Measurements from ENCODE around the gene TMEM209. TPM values are rescaled to one million over a fixed set of nuclear protein-coding genes. Genes with fewer than 3 reads are reported as not detected.
"Not testable (repeated sequence)": the region's sequence is repeated elsewhere in the genome, so short reads cannot be mapped to it uniquely, and the experiment has no call there.

TMEM209 gene
- polyA plus RNA-seq, 2 of the 4 experiments (the other 2 are of a cell fraction): 12.8 to 36.6 TPM

- ChIA-PET CTCF (no interaction called here), POLR2A (interaction anchor here (1.9 kb wide), 1 partner anchor 24 kb away, joined by 6 read pairs; the partner anchor contains the start of gene TMEM209)
- FAIRE-seq: no peak
- no peak for ATAC-seq
- Histone ChIP-seq H3K9me3 (no peaks in the 10 kb centered on the region), H3K4me1 (no peaks in the 10 kb centered on the region), H3K4me3 (no peak overlapping the region), H3K27ac (no peak overlapping the region), H3K4me2 (no peak overlapping the region)
- DNase-seq (ENCODE audit: low read depth in 1 of 2, low spot score in 1 of 2): no peak
- 75% methylated on average over 7 of the region's 7 CpGs for WGBS (ENCODE audit: missing lambda C conversion rate)
- TF ChIP-seq SREBF2 (IDR thresholded peaks at IDR 0.05) (no peak), POLR2AphosphoS2 (conservative IDR thresholded peaks at IDR 0.05; ENCODE audit: low read length) (no peak), ELK1 (IDR thresholded peaks at IDR 0.05; ENCODE audit: low read depth, low read length) (no peak), KDM5A (IDR thresholded peaks at IDR 0.05) (no peak)
These were observed 23.8 kb upstream of the TMEM209 start for GRCh38 chr7:130228840-130229502.

GRCh38 chr7:130227883-130228575 lies 22.8 kb upstream of the TMEM209 start:
- ATAC-seq (no peak), DNase-seq (ENCODE audit: low read depth in 1 of 2, low spot score in 1 of 2) (no peak), FAIRE-seq (no peak)
- H3K4me2 ChIP-seq: no peak overlapping the region
- H3K4me3 ChIP-seq: no peak overlapping the region
- 89% methylated on average over 1 of the region's 1 CpG for WGBS (ENCODE audit: missing lambda C conversion rate)
- CTCF ChIA-PET: no interaction called here
- POLR2A ChIA-PET: interaction anchor here (1.9 kb wide), 1 partner anchor 23 kb away, joined by 6 read pairs; the partner anchor contains the start of gene TMEM209
- H3K4me1 ChIP-seq: no peaks in the 10 kb centered on the region
- TF ChIP-seq ZNF302 (CRISPR knock-in tag; IDR thresholded peaks at IDR 0.05) (no peak), TP53 (CRISPR knock-in tag; IDR thresholded peaks at IDR 0.05) (no peak), ZFP36 (IDR thresholded peaks at IDR 0.05; ENCODE audit: borderline replicate concordance, partially characterized antibody) (no peak), EHF (CRISPR knock-in tag; IDR thresholded peaks at IDR 0.05) (no peak)
- no peak overlapping the region for H3K27ac ChIP-seq
- no peaks in the 10 kb centered on the region for H3K9me3 ChIP-seq

- no peak overlapping the region for H3K27ac ChIP-seq
- DNase-seq (ENCODE audit: low read depth in 1 of 2, low spot score in 1 of 2): no peak
- H3K4me1 ChIP-seq: no peaks in the 10 kb centered on the region
- ATAC-seq: no peak
- ChIA-PET CTCF (interaction anchor here (0.7 kb wide), 1 partner anchor 16 kb away, joined by 3 read pairs; no protein-coding TSS in a partner anchor), POLR2A (no interaction called here)
- WGBS (ENCODE audit: missing lambda C conversion rate): 73% methylated on average over 1 of the region's 1 CpG
- TF ChIP-seq MAFK (IDR thresholded peaks at IDR 0.05; ENCODE audit: partially characterized antibody) (peak; percentile 5), EHF (CRISPR knock-in tag; IDR thresholded peaks at IDR 0.05) (no peak)
- no peaks in the 10 kb centered on the region for H3K9me3 ChIP-seq
- no peak for FAIRE-seq
- H3K4me3 ChIP-seq: no peak overlapping the region
- no peak overlapping the region for H3K4me2 ChIP-seq
These were observed 21.1 kb upstream of the TMEM209 start for GRCh38 chr7:130226333-130226732.

- 26% methylated on average over 3 of the region's 3 CpGs for WGBS (ENCODE audit: missing lambda C conversion rate)
- H3K4me1 ChIP-seq; FAIRE-seq; ATAC-seq; H3K27ac ChIP-seq; CTCF ChIA-PET; H3K4me3 ChIP-seq; DNase-seq (ENCODE audit: low read depth in 1 of 2, low spot score in 1 of 2); H3K9me3 ChIP-seq; H3K4me2 ChIP-seq: not testable (repeated sequence)
- POLR2A ChIA-PET: interaction anchor here (0.7 kb wide), 1 partner anchor 12 kb away, joined by 3 read pairs; no protein-coding TSS in a partner anchor
These were observed 19.7 kb upstream of the TMEM209 start for GRCh38 chr7:130224923-130225322.

- ChIA-PET POLR2A (no interaction called here), CTCF (no interaction called here)
- FAIRE-seq (no peak), ATAC-seq (no peak), DNase-seq (ENCODE audit: low read depth in 1 of 2, low spot score in 1 of 2) (no peak)
- H3K4me1 ChIP-seq: no peaks in the 10 kb centered on the region
- no peaks in the 10 kb centered on the region for H3K9me3 ChIP-seq
- no peak overlapping the region for H3K4me2 ChIP-seq
- no peak overlapping the region for H3K4me3 ChIP-seq
- TF ChIP-seq RAD21 (conservative IDR thresholded peaks at IDR 0.05 in 1 of 2, IDR thresholded peaks at IDR 0.05 in 1 of 2): no peak
- TF ChIP-seq POLR2AphosphoS2 (conservative IDR thresholded peaks at IDR 0.05; ENCODE audit: low read length): no peak
- no peak for TF ChIP-seq CEBPB (IDR thresholded peaks at IDR 0.05)
- TF ChIP-seq RFX5 (IDR thresholded peaks at IDR 0.05): no peak
- no peak overlapping the region for H3K27ac ChIP-seq
- 71% methylated on average over 5 of the region's 5 CpGs for WGBS (ENCODE audit: missing lambda C conversion rate)
These were observed 19.0 kb upstream of the TMEM209 start for GRCh38 chr7:130224210-130224609.

Measured in A549 (cell line).